Prostate gland (tissue), 2 donors: ENCODE measurements around the gene PECR. TPM values are rescaled to one million over a fixed set of nuclear protein-coding genes. Genes with fewer than 3 reads are reported as not detected.
"Not testable (repeated sequence)": the region's sequence is repeated elsewhere in the genome, so short reads cannot be mapped to it uniquely, and the experiment has no call there.

Source experiments
- DNase-seq: peaks from one replicate; pipeline ENCODE4 v3.0.0-alpha.2; 2019; ENCODE audit warnings: low spot score
- H3K27ac ChIP-seq, 2 donors: fragments of 200-600 bp; sonication (generic); 2 replicates each; pipeline ENCODE4 v1.5.1; 2017 to 2019
- H3K27me3 ChIP-seq: fragments of 200-600 bp; sonication (generic); replicated peaks from 2 replicates; pipeline ENCODE4 v1.5.1; 2019; ENCODE audit not compliant: insufficient read depth
- H3K36me3 ChIP-seq, 2 donors: fragments of 200-600 bp; sonication (generic); 1 replicate in 1 of 2; 2 replicates in 1 of 2; pipeline versions ENCODE4 v1.5.1 to v1.8.1; 2017 to 2019
- H3K4me1 ChIP-seq: fragments of 200-600 bp; sonication (generic); replicated peaks from 2 replicates; pipeline ENCODE4 v1.5.1; 2019
- H3K4me3 ChIP-seq, 2 donors: fragments of 200-600 bp; sonication (generic); 2 replicates each; pipeline ENCODE4 v1.5.1; 2017 to 2019
- H3K9me3 ChIP-seq: fragments of 200-600 bp; sonication (generic); 2 replicates; pipeline ENCODE4 v1.5.1; 2017
- POLR2A ChIP-seq: fragments of 450-650 bp; IDR thresholded peaks from one replicate; pipeline ENCODE4 v1.6.1; 2016; ENCODE audit warnings: antibody characterized with exemption, mild to moderate bottlenecking
- POLR2AphosphoS5 ChIP-seq: sonication (generic); formaldehyde crosslinking; IDR thresholded peaks from one replicate; pipeline ENCODE4 v1.6.1; 2017; ENCODE audit warnings: antibody characterized with exemption
- WGBS: methylation state at CpG from one replicate; pipeline ENCODE4 v1.1.5; 2018; 5-methylcytosine and 5-hydroxymethylcytosine counted together
- intact Hi-C: fragments of 100-400 bp; cut with DNase I; formaldehyde crosslinking; loops from one replicate; pipeline ENCODE4 v1.14.2; 2022
- total RNA-seq, 2 donors: library from RNA; depleted of rRNA; stranded (reverse); fragments of >200 nt; gene quantifications; one replicate each; pipeline ENCODE4 v1.1.0, GENCODE V29; 2016
- TF ChIP-seq, protein P1 (sequence below), 4 experiments: fragments of 200-600 bp in 2 of 4; fragments of 450-650 bp in 2 of 4; sonication (generic) in 2 of 4; IDR thresholded peaks; 1 replicate in 3 of 4; 2 replicates in 1 of 4; pipeline ENCODE4 v1.5.1; 2016 to 2019; ENCODE audit warnings: antibody characterized with exemption in 4 of 4, mild to moderate bottlenecking in 2 of 4, moderate library complexity in 2 of 4

The PECR gene
- total RNA-seq, 2 donors from 2014 or later, result 6.9 to 16.3 TPM

DNA sequence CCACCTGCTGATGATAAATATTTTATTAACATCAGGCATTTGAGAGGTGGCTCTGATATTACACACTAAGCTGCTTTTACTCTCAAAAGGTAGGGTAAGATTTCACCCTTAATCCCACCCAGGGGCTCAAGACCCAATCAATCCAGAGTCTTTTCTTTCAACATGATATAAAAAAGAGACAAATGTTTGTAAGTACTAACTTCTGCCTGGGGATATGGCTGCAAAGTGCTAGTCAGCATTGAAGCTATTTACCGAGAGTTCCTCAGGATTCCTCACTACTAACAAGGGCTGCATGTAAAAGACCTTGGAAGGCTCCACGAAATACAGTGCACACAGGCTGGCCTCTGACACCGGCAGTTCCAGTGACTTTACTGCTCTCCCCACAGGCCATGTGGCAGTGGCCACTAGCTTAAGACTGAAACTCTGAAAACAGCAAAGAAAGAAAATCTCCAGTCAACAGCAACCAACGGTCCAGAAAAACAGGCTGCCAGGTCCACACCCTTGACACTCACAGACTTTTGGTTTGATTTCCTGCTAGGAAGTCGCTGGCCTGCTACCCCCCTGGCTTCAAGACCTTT lies 79.4 kb downstream of the PECR start:
- intact Hi-C loops, result no loop called here
- Histone ChIP-seq H3K9me3 (no peaks in the 10 kb centered on the region), H3K36me3 (no peaks in the 10 kb centered on the region), H3K27ac (no peak overlapping the region), H3K4me1 (no peaks in the 10 kb centered on the region), H3K4me3 (no peak overlapping the region), H3K27me3 (no peaks in the 10 kb centered on the region)
- no peak for DNase-seq
- TF ChIP-seq POLR2A (no peak), POLR2AphosphoS5 (no peak)
- TF ChIP-seq, protein P1, sequence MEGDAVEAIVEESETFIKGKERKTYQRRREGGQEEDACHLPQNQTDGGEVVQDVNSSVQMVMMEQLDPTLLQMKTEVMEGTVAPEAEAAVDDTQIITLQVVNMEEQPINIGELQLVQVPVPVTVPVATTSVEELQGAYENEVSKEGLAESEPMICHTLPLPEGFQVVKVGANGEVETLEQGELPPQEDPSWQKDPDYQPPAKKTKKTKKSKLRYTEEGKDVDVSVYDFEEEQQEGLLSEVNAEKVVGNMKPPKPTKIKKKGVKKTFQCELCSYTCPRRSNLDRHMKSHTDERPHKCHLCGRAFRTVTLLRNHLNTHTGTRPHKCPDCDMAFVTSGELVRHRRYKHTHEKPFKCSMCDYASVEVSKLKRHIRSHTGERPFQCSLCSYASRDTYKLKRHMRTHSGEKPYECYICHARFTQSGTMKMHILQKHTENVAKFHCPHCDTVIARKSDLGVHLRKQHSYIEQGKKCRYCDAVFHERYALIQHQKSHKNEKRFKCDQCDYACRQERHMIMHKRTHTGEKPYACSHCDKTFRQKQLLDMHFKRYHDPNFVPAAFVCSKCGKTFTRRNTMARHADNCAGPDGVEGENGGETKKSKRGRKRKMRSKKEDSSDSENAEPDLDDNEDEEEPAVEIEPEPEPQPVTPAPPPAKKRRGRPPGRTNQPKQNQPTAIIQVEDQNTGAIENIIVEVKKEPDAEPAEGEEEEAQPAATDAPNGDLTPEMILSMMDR (IDR thresholded peaks at IDR 0.05), result no peak
- WGBS, result 67% methylated on average over 5 of the region's 5 CpGs

DNA sequence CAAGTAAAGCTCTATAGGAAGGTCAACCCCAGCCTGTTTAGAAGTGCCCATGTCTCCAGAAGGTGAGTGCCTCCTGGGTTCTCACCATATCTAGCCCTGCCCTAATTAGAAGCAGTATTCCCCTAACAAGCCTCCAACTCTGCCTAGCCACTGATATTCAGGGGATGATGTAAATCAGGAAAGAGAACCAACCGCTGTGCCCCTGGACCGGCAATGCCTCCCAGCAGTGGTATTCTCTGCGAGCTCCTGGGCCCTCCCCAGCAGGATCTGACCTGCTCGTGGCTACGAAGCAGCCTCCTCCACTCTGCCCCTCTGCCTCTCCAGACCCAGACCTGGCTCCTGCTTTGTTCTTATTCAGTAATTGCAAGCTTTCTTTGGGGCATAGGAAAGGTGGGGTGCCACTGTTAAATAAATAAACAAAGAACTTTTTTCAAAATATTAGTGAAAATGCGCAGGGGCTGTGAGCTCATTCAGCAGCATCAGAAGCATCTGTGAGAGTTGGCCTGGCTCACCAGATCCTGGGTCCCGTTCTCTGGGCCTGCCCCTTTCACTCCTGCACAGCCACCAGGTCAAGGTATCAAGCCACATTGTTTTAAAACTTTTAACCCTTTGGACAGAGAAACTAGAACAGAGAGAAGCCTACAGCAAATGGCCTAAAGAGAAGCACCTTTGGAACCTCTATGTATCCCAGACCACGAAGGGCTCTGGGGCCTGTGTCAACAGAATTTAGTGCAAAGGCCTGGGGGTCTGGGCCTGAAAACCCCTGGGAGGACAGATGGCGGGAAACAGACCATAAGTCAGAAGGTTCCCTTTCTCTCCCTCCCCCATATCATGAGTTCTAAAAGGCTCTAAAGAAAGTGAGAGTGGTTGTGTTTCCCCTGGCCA lies 80.2 kb downstream of the PECR start:
- TF ChIP-seq POLR2AphosphoS5 (no peak), POLR2A (no peak)
- TF ChIP-seq, protein P1 (IDR thresholded peaks at IDR 0.05), result no peak
- no peak for DNase-seq
- intact Hi-C loops, result no loop called here
- no peak overlapping the region for H3K27ac ChIP-seq
- no peaks in the 10 kb centered on the region for H3K9me3 ChIP-seq
- 75% methylated on average over 9 of the region's 9 CpGs for WGBS
- no peak overlapping the region for H3K4me3 ChIP-seq
- H3K4me1 ChIP-seq, result no peaks in the 10 kb centered on the region
- H3K27me3 ChIP-seq, result no peaks in the 10 kb centered on the region
- H3K36me3 ChIP-seq, result no peaks in the 10 kb centered on the region

DNA sequence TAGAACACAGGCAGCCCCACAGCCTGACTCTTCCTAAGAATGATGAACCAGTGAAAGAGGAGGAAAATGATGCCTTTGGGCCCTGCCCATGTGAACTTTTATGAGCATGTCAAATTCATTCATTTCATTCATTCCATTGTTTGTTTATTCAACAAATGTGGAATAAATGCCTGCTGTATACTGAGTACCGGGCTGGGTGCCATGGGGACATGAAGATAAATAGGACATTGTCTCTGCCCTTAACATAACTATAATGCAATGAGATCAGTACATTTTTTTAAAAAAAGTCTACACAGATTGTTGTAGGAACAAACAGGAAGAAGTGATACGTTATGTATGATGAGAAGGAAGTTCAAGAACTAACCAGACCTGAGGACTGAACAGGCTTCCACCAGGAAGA lies 83.0 kb downstream of the PECR start:
- Histone ChIP-seq H3K27ac (no peak overlapping the region), H3K4me3 (no peak overlapping the region), H3K9me3 (no peaks in the 10 kb centered on the region), H3K36me3 (no peaks in the 10 kb centered on the region), H3K27me3 (no peaks in the 10 kb centered on the region), H3K4me1 (no peaks in the 10 kb centered on the region)
- no peak for TF ChIP-seq POLR2A
- TF ChIP-seq POLR2AphosphoS5, result no peak
- TF ChIP-seq, protein P1 (IDR thresholded peaks at IDR 0.05), result no peak
- no peak for DNase-seq
- 74% methylated on average over 2 of the region's 2 CpGs for WGBS
- intact Hi-C loops, result no loop called here

DNA sequence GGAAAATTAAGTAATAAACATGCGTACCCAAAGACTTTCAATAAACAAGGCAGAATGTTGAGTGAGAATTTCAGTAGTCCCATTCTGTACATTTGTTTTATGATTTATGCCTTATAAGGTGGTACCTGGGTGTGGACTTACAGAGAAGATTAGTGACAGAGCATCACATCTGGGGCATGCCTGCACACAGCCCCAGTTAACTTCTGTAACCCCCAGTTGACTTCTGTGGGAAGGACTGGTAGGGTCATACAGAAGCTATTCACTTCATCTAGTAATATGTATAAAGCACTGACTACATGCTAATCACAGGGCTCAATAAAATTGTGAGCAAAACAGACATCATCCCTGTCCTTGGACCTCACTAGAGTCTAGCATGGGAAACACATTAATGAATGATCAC lies 84.4 kb downstream of the PECR start:
- Histone ChIP-seq H3K4me1 (no peaks in the 10 kb centered on the region), H3K36me3 (no peaks in the 10 kb centered on the region), H3K9me3 (no peaks in the 10 kb centered on the region), H3K27me3 (no peaks in the 10 kb centered on the region), H3K4me3 (no peak overlapping the region), H3K27ac (no peak overlapping the region)
- TF ChIP-seq, protein P1 (IDR thresholded peaks at IDR 0.05), result no peak
- TF ChIP-seq POLR2A (no peak), POLR2AphosphoS5 (no peak)
- intact Hi-C loops, result no loop called here
- 94% methylated on average over 1 of the region's 1 CpG for WGBS
- DNase-seq, result no peak

DNA sequence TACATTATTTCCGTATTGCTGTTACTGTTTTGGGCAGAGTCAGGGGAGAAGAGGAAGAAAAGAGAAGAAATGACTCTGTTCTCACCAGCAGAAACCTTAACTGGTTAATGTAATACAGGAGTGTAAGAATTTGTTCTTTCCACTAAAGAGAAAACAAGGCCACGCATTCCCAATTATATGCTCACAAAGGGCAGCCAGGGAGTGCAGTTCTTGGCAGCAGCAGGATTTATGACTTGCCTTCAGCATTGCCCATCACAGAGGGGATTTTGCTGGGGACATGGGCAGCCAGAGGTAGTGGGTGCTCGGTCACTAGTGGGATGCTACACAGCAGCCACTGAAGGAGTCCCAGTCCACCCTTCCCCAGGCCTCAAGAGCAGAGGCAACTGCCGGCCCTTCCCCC lies 86.7 kb downstream of the PECR start:
- no peaks in the 10 kb centered on the region for H3K36me3 ChIP-seq
- intact Hi-C loops, result no loop called here
- WGBS, result 88% methylated on average over 4 of the region's 4 CpGs

DNA sequence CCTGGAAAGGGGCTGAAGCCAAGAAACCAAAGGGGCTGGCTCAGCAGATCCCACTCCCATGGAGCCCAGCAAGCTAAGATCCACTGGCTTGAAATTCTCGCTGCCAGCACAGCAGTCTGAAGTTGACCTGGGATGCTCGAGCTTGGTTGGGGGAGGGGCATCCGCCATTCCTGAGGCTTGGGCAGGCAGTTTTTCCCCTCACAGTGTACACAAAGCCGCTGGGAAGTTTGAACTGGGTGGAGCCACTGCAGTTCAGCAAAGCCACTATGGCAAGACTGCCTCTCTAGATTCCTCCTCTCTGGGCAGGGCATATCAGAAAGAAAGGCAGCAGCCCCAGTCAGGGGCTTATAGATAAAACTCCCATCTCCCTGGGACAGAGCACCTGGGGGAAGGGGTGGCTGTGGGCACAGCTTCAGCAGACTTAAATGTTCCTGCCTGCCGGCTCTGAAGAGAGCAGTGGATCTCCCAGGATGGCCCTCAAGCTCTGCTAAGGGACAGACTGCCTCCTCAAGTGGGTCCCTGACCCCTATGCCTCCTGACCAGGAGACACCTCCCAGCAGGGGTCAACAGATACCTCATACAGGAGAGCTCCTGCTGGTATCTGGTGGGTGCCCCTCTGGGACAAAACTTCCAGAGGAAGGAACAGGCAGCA lies 92.9 kb downstream of the PECR start:
- 87% methylated on average over 5 of the region's 5 CpGs for WGBS
- H3K27ac ChIP-seq, H3K36me3 ChIP-seq, H3K4me3 ChIP-seq, H3K27me3 ChIP-seq, intact Hi-C loops, H3K4me1 ChIP-seq, DNase-seq, H3K9me3 ChIP-seq: not testable (repeated sequence)

More for the DNA sequence above, 86.7 kb downstream of the PECR start:
- H3K4me1 ChIP-seq, result no peaks in the 10 kb centered on the region
- no peak overlapping the region for H3K27ac ChIP-seq
- H3K4me3 ChIP-seq, result no peak overlapping the region
- H3K9me3 ChIP-seq, result no peaks in the 10 kb centered on the region
- TF ChIP-seq POLR2AphosphoS5, result no peak
- TF ChIP-seq POLR2A, result no peak
- TF ChIP-seq, protein P1 (IDR thresholded peaks at IDR 0.05), result no peak
- DNase-seq, result no peak
- no peaks in the 10 kb centered on the region for H3K27me3 ChIP-seq
